GM19238 (cell line): Measurements from ENCODE around the gene FGF16.
"Not testable (repeated sequence)": the region's sequence is repeated elsewhere in the genome, so short reads cannot be mapped to it uniquely, and the experiment has no call there.

ENCODE experiments used
- DNase-seq: peaks from one replicate; pipeline ENCODE4 v3.0.0; 2011; ENCODE audit warnings: low spot score; ENCODE audit not compliant: insufficient read length

Gene FGF16

GRCh38 chrX:77446029-77446585 lies 1.1 kb upstream of the FGF16 start:
- no peak for DNase-seq

DNA sequence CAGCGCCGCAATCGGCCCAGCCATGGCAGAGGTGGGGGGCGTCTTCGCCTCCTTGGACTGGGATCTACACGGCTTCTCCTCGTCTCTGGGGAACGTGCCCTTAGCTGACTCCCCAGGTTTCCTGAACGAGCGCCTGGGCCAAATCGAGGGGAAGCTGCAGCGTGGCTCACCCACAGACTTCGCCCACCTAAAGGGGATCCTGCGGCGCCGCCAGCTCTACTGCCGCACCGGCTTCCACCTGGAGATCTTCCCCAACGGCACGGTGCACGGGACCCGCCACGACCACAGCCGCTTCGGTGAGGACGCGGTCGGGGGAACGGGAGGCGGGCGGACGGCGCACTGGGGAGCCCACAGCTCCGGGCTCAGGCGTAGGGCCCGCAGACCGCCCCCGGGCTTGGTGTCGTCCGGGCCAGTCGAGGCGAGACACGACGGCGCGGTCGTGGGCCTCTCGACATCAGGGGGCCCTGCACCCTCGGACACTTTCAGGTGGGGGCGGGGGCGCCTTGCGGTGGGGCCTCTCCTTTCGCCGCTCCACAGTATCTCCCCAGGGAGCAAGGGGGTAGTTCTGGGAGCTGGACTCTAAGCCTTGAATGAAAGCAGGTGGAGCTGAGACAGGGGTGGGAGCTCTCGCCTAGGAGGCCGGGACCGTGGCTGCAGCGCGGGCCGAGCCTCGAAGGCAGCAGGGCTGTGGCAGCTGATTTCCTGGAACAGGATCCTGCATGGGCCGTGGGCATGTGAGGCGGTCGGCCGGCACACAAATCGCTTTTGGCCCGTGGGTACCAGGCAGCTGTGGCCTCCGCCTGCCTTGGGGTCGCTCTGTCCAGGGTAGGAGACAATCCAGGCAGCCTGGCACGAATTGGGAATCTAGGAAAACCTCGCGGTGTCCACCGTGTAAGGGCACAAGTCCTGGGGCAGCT lies 722 bp downstream of the FGF16 start:
- DNase-seq = no peak

- DNase-seq = no peak
Measured at GRCh38 chrX:77450415-77450814, 3.2 kb downstream of the FGF16 start.

DNA sequence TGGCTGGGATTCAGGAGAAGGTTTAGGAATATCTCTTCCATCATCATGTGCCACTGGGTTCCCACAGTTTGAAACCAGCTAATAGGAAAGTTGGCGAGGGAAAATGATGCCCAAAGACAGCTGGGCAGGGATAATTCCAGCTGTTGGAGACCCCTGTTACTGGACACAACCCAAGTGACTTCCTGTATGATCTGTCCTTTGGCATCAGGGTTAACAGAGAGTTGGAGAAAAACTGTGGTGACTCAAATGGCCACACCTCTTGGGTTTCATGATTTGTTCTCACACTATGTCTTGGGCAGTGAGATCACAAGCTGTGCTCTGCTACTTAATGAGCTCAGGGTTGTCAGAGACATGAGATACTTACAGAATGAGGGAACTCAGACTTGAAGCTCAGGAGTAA lies 3.8 kb downstream of the FGF16 start:
- DNase-seq = no peak

GRCh38 chrX:77453190-77453589 lies 6.0 kb downstream of the FGF16 start:
- DNase-seq = no peak

DNA sequence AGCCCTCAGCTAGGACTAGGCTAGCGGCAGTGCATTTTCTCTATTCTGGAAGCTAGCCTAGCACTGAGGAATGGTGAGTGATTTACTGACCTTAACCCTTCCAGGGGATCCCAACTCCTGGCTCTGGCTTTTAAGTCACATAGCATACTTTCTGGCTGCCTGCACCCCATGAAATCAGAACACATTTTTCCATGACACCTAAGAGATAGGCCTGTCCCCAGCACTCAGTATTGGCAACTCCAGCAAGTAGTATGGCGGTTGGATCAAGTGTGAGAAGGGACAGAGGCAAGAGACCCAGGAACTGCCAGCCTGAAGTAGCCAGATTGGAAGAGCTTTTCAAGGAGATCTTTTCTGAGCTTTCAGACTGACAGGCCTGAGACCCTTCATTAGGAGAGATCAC lies 8.2 kb downstream of the FGF16 start:
- DNase-seq = no peak

GRCh38 chrX:77484045-77484444 lies 36.9 kb downstream of the FGF16 start:
- no peak for DNase-seq

DNA sequence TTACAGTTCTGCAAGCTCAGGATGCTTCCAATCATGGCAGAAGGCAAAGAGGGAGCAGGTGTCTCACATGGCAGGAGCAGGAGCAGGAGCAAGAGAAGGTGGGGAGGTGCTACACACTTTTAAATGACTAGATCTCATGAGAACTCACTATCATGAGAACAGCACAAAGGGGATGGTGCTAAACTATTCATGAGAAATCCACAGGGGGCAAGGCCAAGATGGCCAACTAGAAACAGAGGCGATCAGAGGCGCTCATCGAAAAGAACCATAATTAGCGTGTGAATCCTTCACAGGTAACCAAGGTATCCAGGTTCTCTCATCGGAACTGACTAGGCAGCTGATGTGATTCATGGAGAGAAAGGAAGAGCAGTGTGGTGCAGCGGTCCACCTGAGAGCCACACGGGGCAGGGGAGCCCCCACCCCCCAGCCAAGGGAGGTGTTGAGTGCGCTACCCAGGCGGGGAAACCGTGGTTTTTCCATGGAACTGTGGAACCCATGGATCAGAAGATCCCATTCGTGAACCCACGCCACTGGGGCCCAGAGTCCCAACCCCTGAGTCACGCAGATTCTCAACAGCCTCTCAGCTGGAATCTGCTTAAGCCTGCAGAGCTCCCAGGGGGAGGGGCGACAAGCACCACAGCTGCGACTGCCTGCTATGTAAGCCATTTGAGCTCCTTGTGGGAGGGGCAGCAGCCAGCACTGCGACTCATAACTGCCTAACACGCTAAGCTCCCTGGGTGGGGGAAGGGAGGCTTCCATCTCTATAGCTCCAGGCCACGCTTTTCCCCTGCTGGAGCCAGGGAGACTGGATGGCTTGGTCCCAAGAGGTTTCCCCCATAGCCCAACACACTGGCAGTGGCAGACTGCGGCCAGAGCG lies 46.7 kb downstream of the FGF16 start:
- no peak for DNase-seq

DNA sequence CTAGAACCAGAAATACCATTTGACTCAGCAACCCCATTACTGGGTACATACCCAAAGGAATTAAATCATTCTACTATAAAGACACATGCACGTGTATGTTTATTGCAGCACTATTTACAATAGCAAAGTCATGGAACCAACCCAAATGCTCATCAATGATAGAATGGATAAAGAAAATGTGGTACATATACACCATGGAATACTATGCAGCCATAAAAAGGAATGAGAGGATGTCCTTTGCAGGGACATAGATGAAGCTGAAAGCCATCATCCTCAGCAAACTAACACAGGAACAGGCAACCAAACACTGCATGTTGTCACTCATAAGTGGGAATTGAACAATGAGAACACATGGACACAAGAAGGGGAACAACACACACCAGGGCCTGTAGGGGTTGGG lies 53.0 kb downstream of the FGF16 start:
- not testable (repeated sequence) for DNase-seq

DNA sequence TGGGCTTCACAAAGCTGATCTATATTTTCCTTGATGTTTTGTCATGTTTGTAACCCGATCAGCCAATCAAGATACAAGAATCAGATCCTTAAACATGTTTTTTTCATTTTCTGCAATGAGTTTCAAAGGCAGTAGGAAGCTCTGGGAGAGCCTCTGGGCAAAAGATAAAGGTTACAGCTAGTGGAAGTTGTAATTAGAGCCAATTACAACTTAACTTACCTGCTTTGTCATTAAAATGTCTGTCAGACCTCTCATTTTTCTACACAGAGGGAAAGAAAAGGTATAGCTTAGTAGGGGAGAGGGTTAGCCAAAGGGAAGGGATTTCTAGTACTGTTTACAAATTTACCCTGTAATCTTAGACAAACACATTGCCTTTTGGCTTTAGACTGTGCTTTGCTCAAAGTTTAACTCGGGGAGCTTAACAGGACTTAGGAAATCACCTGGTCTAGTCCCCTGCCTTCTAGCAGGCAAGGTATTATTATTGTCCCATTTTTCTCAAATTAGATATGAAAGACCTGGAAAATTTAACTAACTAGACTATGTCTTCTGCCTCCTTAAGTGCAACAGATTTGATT lies 55.8 kb downstream of the FGF16 start:
- DNase-seq = no peak

DNA sequence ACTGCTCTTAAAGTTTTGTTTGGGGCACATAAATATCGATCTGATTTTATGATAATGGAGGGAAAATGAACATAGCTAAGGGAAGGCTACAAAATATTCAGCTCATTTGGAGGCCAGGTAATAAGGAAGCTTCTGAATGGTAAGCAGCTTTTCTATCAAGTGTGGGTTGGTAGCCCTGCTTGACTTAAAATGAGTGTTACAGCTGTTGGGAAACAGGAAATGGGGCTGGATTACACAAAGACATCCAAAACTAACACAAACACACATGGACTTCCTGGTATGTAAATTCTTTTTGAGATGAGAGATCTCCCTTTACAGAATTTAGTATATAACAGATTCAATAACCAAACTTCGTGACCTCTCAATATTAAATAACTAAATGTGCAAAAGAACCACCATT lies 58.0 kb downstream of the FGF16 start:
- DNase-seq = no peak
